Liver (tissue), 9 donors: Measurements from ENCODE around the gene CHN2. TPM values are rescaled to one million over a fixed set of nuclear protein-coding genes. Genes with fewer than 3 reads are reported as not detected.

Experiments
- DNase-seq: peaks from one replicate; pipeline ENCODE4 v3.0.0-alpha.2; 2017; ENCODE audit warnings: low spot score
- H3K27ac ChIP-seq, 2 donors: one replicate each; pipeline ENCODE4 v1.7.0; 2013; ENCODE audit warnings: inconsistent platforms in 2 of 2, low read length in 2 of 2, control low read depth in 1 of 2, low read depth in 1 of 2, mild to moderate bottlenecking in 1 of 2
- H3K27me3 ChIP-seq, 4 donors: one replicate each; pipeline versions ENCODE4 v1.6.1 to v1.7.0; 2013; ENCODE audit warnings: low read length in 3 of 4, inconsistent platforms in 1 of 4, mild to moderate bottlenecking in 1 of 4, moderate library complexity in 1 of 4; ENCODE audit not compliant: control insufficient read depth in 4 of 4, insufficient read depth in 4 of 4
- H3K36me3 ChIP-seq, 4 donors: one replicate each; pipeline versions ENCODE4 v1.6.1 to v1.7.0; 2013; ENCODE audit warnings: low read length in 3 of 4, mild to moderate bottlenecking in 3 of 4, low read depth in 1 of 4, moderate library complexity in 1 of 4; ENCODE audit not compliant: control insufficient read depth in 4 of 4, insufficient read depth in 3 of 4
- H3K4me1 ChIP-seq, 4 donors: one replicate each; pipeline versions ENCODE4 v1.6.1 to v1.7.0; 2013; ENCODE audit warnings: low read length in 3 of 4, mild to moderate bottlenecking in 3 of 4, moderate library complexity in 1 of 4; ENCODE audit not compliant: control insufficient read depth in 4 of 4, insufficient read depth in 4 of 4
- H3K4me3 ChIP-seq, 3 donors: one replicate each; pipeline versions ENCODE4 v1.6.1 to v1.7.0; 2013; ENCODE audit warnings: low read length in 3 of 3, control low read depth in 1 of 3, low read depth in 1 of 3, mild to moderate bottlenecking in 1 of 3
- H3K9ac ChIP-seq, 2 donors: one replicate each; pipeline ENCODE4 v1.7.0; 2013; ENCODE audit warnings: low read length in 2 of 2, mild to moderate bottlenecking in 2 of 2, moderate library complexity in 2 of 2, control low read depth in 1 of 2, low read depth in 1 of 2
- H3K9me3 ChIP-seq, 4 donors: one replicate each; pipeline versions ENCODE4 v1.6.1 to v1.7.0; 2013; ENCODE audit warnings: low read length in 3 of 4; ENCODE audit not compliant: control insufficient read depth in 4 of 4
- EGR1 ChIP-seq, 2 donors: IDR thresholded peaks; 2 replicates each; pipeline ENCODE4 v1.6.1; 2016 to 2018; ENCODE audit warnings: antibody characterized with exemption in 2 of 2, low read depth in 2 of 2
- FOXA1 ChIP-seq: IDR thresholded peaks from 2 replicates; pipeline ENCODE4 v1.6.1; 2016; ENCODE audit warnings: antibody characterized with exemption
- FOXA2 ChIP-seq: IDR thresholded peaks from 2 replicates; pipeline ENCODE4 v1.6.1; 2016; ENCODE audit warnings: antibody characterized with exemption
- GABPA ChIP-seq, 2 donors: IDR thresholded peaks in 1 of 2; conservative IDR thresholded peaks in 1 of 2; 2 replicates each; pipeline ENCODE4 v1.6.1; 2016; ENCODE audit warnings: antibody characterized with exemption in 2 of 2, mild to moderate bottlenecking in 1 of 2, moderate library complexity in 1 of 2
- HNF4A ChIP-seq, 2 donors: conservative IDR thresholded peaks; 2 replicates each; pipeline ENCODE4 v1.6.1; 2016; ENCODE audit warnings: antibody characterized with exemption in 2 of 2, mild to moderate bottlenecking in 2 of 2
- HNF4G ChIP-seq: IDR thresholded peaks from 2 replicates; pipeline ENCODE4 v1.6.1; 2016; ENCODE audit warnings: antibody characterized with exemption
- JUND ChIP-seq, 2 donors: IDR thresholded peaks; 2 replicates each; pipeline ENCODE4 v1.6.1; 2016; ENCODE audit warnings: antibody characterized with exemption in 2 of 2
- NR2F2 ChIP-seq: IDR thresholded peaks from 2 replicates; pipeline ENCODE4 v1.6.1; 2016; ENCODE audit warnings: antibody characterized with exemption
- RAD21 ChIP-seq, 2 donors: IDR thresholded peaks; 2 replicates each; pipeline ENCODE4 v1.6.1; 2016; ENCODE audit warnings: antibody characterized with exemption in 2 of 2, mild to moderate bottlenecking in 2 of 2
- RXRA ChIP-seq, 2 donors: IDR thresholded peaks; 2 replicates each; pipeline ENCODE4 v1.6.1; 2017 to 2018; ENCODE audit warnings: antibody characterized with exemption in 2 of 2, mild to moderate bottlenecking in 1 of 2
- SP1 ChIP-seq: IDR thresholded peaks from 2 replicates; pipeline ENCODE4 v1.6.1; 2018; ENCODE audit warnings: antibody characterized with exemption, mild to moderate bottlenecking
- TAF1 ChIP-seq: conservative IDR thresholded peaks from 2 replicates; pipeline ENCODE4 v1.6.1; 2016; ENCODE audit warnings: antibody characterized with exemption, mild to moderate bottlenecking
- YY1 ChIP-seq: IDR thresholded peaks from 2 replicates; pipeline ENCODE4 v1.6.1; 2016; ENCODE audit warnings: antibody characterized with exemption, mild to moderate bottlenecking
- WGBS: extraction: QIAGEN DNeasy Blood & Tissue Kit; methylation state at CpG from one replicate; pipeline ENCODE4 v1.1.7; 2013; 5-methylcytosine and 5-hydroxymethylcytosine counted together
- polyA plus RNA-seq, 2 donors: library from polyadenylated mRNA; stranded (reverse) in 1 of 2; unstranded in 1 of 2; fragments of 200-250 nt in 1 of 2; fragments of >200 nt in 1 of 2; fragmentation: Nextera tagmentation in 1 of 2; extraction: Ambion mirVana in 1 of 2; gene quantifications; one replicate each; pipeline versions ENCODE4 v1.2.1 to v1.2.3, GENCODE V29; 2013 to 2015
- total RNA-seq, 2 donors: library from RNA; depleted of rRNA; stranded (reverse); fragments of >200 nt; gene quantifications; one replicate each; pipeline ENCODE4 v1.2.3, GENCODE V29; 2014
- TF ChIP-seq, protein P1 (sequence below): IDR thresholded peaks from 2 replicates; pipeline ENCODE4 v1.6.1; 2016; ENCODE audit warnings: antibody characterized with exemption
- TF ChIP-seq, protein P2 (sequence below): fragments of 150-350 bp; IDR thresholded peaks from 2 replicates; pipeline ENCODE4 v1.5.1; 2017; ENCODE audit warnings: improper control_type of control experiment, low read depth, low read length; ENCODE audit not compliant: missing input control
- TF ChIP-seq, protein P3 (sequence below): IDR thresholded peaks from 2 replicates; pipeline ENCODE4 v1.6.1; 2016; ENCODE audit warnings: antibody characterized with exemption
- TF ChIP-seq, protein P4 (sequence below): IDR thresholded peaks from 2 replicates; pipeline ENCODE4 v1.6.1; 2016; ENCODE audit warnings: antibody characterized with exemption, mild to moderate bottlenecking
- TF ChIP-seq, protein P5 (sequence below): IDR thresholded peaks from 2 replicates; pipeline ENCODE4 v1.6.1; 2016; ENCODE audit warnings: antibody characterized with exemption
- donor health status: healthy.
- donor health status: healthy.
- donor health status: healthy.
- donor health status: healthy.
- donor health status: healthy.

Gene CHN2
- total and polyA plus RNA-seq, 4 donors: 8.3 to 25.4 (median 17.8) TPM

DNA sequence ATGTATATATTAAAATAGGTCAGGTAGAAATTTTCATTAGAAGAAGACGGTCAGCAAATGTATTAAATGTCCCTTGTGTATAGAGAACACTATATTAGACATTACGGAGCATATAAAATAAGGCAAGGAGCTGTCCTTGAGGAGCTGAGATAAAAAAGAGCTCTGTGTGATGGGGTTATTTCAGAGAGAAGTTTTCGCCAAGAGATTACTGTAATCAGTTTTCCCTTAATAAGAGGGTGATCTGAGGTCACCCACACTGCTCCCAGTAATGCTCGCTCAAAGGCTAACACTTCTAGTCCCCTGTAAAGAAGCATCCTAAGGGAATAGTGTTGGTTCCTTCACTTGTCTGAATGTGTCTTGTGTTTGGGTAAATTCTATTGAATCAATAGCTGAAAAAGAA, 282.3 kb downstream of the CHN2 start:
- H3K9me3 ChIP-seq: no peaks in the 10 kb centered on the region
- DNase-seq: no peak
- H3K27me3 ChIP-seq: no peaks in the 10 kb centered on the region
- WGBS: 86% methylated on average over 4 of the region's 4 CpGs
- TF ChIP-seq, protein P1, sequence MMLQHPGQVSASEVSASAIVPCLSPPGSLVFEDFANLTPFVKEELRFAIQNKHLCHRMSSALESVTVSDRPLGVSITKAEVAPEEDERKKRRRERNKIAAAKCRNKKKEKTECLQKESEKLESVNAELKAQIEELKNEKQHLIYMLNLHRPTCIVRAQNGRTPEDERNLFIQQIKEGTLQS: no peak
- TF ChIP-seq FOXA1 (no peak), YY1 (no peak), EGR1 (IDR thresholded peaks at IDR 0.05; ENCODE audit: low read depth in 2 of 2) (no peak), SP1 (no peak)
- TF ChIP-seq, protein P2, sequence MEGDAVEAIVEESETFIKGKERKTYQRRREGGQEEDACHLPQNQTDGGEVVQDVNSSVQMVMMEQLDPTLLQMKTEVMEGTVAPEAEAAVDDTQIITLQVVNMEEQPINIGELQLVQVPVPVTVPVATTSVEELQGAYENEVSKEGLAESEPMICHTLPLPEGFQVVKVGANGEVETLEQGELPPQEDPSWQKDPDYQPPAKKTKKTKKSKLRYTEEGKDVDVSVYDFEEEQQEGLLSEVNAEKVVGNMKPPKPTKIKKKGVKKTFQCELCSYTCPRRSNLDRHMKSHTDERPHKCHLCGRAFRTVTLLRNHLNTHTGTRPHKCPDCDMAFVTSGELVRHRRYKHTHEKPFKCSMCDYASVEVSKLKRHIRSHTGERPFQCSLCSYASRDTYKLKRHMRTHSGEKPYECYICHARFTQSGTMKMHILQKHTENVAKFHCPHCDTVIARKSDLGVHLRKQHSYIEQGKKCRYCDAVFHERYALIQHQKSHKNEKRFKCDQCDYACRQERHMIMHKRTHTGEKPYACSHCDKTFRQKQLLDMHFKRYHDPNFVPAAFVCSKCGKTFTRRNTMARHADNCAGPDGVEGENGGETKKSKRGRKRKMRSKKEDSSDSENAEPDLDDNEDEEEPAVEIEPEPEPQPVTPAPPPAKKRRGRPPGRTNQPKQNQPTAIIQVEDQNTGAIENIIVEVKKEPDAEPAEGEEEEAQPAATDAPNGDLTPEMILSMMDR: no peak
- TF ChIP-seq, protein P3, sequence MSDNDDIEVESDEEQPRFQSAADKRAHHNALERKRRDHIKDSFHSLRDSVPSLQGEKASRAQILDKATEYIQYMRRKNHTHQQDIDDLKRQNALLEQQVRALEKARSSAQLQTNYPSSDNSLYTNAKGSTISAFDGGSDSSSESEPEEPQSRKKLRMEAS: no peak
- H3K9ac ChIP-seq: no peak overlapping the region
- H3K36me3 ChIP-seq: no peaks in the 10 kb centered on the region
- peaks cover 8 to 31% (median 28%) of the 10 kb centered on the region in 4 donors for H3K4me1 ChIP-seq
- no peak overlapping the region for H3K4me3 ChIP-seq
- no peak overlapping the region for H3K27ac ChIP-seq

DNA sequence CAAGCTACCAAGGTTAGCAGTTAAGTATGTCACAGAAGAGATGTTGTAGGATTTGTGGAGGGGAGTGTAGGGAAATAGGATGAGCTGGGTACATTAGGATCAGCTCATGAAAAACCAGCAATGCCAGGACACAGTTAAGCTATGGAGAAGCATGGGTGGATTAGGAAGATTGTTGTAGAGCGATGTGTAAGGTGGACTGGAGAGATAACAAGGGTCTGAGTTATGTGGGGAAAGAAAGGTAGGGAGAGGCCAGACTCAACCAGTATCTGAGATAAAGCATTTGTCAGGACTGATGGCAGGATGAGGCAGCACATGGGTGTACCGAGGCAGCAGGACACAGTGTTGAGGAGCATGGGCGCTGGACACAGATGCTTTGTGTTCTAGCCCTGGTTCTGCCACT, 283.7 kb downstream of the CHN2 start:
- Histone ChIP-seq H3K9me3 (no peaks in the 10 kb centered on the region), H3K4me3 (no peak overlapping the region), H3K36me3 (no peaks in the 10 kb centered on the region), H3K27me3 (no peaks in the 10 kb centered on the region), H3K4me1 (peaks cover 8 to 29% (median 26%) of the 10 kb centered on the region in 4 donors), H3K27ac (no peak overlapping the region), H3K9ac (no peak overlapping the region)
- no peak for TF ChIP-seq SP1
- TF ChIP-seq, protein P1: no peak
- TF ChIP-seq RAD21 (IDR thresholded peaks at IDR 0.05): no peak
- TF ChIP-seq FOXA2: no peak
- TF ChIP-seq, protein P4, sequence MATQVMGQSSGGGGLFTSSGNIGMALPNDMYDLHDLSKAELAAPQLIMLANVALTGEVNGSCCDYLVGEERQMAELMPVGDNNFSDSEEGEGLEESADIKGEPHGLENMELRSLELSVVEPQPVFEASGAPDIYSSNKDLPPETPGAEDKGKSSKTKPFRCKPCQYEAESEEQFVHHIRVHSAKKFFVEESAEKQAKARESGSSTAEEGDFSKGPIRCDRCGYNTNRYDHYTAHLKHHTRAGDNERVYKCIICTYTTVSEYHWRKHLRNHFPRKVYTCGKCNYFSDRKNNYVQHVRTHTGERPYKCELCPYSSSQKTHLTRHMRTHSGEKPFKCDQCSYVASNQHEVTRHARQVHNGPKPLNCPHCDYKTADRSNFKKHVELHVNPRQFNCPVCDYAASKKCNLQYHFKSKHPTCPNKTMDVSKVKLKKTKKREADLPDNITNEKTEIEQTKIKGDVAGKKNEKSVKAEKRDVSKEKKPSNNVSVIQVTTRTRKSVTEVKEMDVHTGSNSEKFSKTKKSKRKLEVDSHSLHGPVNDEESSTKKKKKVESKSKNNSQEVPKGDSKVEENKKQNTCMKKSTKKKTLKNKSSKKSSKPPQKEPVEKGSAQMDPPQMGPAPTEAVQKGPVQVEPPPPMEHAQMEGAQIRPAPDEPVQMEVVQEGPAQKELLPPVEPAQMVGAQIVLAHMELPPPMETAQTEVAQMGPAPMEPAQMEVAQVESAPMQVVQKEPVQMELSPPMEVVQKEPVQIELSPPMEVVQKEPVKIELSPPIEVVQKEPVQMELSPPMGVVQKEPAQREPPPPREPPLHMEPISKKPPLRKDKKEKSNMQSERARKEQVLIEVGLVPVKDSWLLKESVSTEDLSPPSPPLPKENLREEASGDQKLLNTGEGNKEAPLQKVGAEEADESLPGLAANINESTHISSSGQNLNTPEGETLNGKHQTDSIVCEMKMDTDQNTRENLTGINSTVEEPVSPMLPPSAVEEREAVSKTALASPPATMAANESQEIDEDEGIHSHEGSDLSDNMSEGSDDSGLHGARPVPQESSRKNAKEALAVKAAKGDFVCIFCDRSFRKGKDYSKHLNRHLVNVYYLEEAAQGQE: no peak
- TF ChIP-seq FOXA1: no peak
- no peak for TF ChIP-seq NR2F2
- no peak for TF ChIP-seq JUND (IDR thresholded peaks at IDR 0.05)
- TF ChIP-seq EGR1 (IDR thresholded peaks at IDR 0.05; ENCODE audit: low read depth in 2 of 2): no peak
- TF ChIP-seq YY1: no peak
- TF ChIP-seq, protein P3: no peak
- TF ChIP-seq HNF4A (conservative IDR thresholded peaks at IDR 0.05): no peak
- TF ChIP-seq, protein P5, sequence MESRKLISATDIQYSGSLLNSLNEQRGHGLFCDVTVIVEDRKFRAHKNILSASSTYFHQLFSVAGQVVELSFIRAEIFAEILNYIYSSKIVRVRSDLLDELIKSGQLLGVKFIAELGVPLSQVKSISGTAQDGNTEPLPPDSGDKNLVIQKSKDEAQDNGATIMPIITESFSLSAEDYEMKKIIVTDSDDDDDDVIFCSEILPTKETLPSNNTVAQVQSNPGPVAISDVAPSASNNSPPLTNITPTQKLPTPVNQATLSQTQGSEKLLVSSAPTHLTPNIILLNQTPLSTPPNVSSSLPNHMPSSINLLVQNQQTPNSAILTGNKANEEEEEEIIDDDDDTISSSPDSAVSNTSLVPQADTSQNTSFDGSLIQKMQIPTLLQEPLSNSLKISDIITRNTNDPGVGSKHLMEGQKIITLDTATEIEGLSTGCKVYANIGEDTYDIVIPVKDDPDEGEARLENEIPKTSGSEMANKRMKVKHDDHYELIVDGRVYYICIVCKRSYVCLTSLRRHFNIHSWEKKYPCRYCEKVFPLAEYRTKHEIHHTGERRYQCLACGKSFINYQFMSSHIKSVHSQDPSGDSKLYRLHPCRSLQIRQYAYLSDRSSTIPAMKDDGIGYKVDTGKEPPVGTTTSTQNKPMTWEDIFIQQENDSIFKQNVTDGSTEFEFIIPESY: no peak
- TF ChIP-seq, protein P2: no peak
- no peak for TF ChIP-seq RXRA (IDR thresholded peaks at IDR 0.05)
- no peak for TF ChIP-seq HNF4G
- no peak for TF ChIP-seq GABPA (IDR thresholded peaks at IDR 0.05 in 1 of 2, conservative IDR thresholded peaks at IDR 0.05 in 1 of 2)
- TF ChIP-seq TAF1: no peak
- DNase-seq: no peak
- 96% methylated on average over 3 of the region's 3 CpGs for WGBS
